Endothelial cell of umbilical vein (primary cell): ENCODE data around the gene CCDC74A. TPM values are rescaled to one million over a fixed set of nuclear protein-coding genes. Genes with fewer than 3 reads are reported as not detected.

Source experiments
- BruUV-seq: library from RNA; stranded (reverse); fragments of 400-500 nt; replicated peaks from 2 replicates; lab custom pipeline; 2021; lab: Mats Ljungman, UMichigan
- CTCF ChIA-PET: fragments of 300-600, 350-600 bp; sonication (Branson Sonifier 250); formaldehyde crosslinking; loops from one replicate; lab custom pipeline; 2021; ENCODE audit warnings: antibody characterized with exemption, inconsistent platforms; lab: Charles Lee
- POLR2A ChIA-PET: fragments of 300-600, 350-600 bp; sonication (Branson Sonifier 250); formaldehyde crosslinking; loops from one replicate; lab custom pipeline; 2021; ENCODE audit warnings: antibody characterized with exemption, inconsistent platforms; lab: Charles Lee
- DNase-seq: peaks from one replicate; pipeline ENCODE4 v3.0.0-alpha.2; 2011; ENCODE audit warnings: low read depth, low spot score
- FAIRE-seq: peaks from 2 replicates; lab custom pipeline; 2011; peaks lifted over from hg19 to GRCh38; lab: Jason Lieb, UNC
- H2AFZ ChIP-seq: 2 replicates; pipeline ENCODE4 v1.6.0; 2012; ENCODE audit warnings: low read depth, low read length, control low read depth, inconsistent platforms
- H3K27ac ChIP-seq: 2 replicates; pipeline ENCODE4 v1.5.1; 2011; ENCODE audit warnings: low read depth, mild to moderate bottlenecking, control low read depth, low read length, moderate library complexity; ENCODE audit not compliant: insufficient read depth
- H3K27me3 ChIP-seq, 2 experiments: 2 replicates each; pipeline versions ENCODE4 v1.6.0 to v1.6.1; 2011; ENCODE audit warnings: low read length in 2 of 2, mixed read lengths in 1 of 2; ENCODE audit not compliant: control insufficient read depth in 2 of 2, insufficient read depth in 2 of 2
- H3K36me3 ChIP-seq, 2 experiments: 2 replicates in 1 of 2; 3 replicates in 1 of 2; pipeline ENCODE4 v1.5.1; 2011; ENCODE audit warnings: low read length in 2 of 2, mild to moderate bottlenecking in 1 of 2, moderate library complexity in 1 of 2; ENCODE audit not compliant: control insufficient read depth in 2 of 2, insufficient read depth in 2 of 2; ENCODE audit errors: extremely low read depth in 1 of 2
- H3K4me1 ChIP-seq: 3 replicates; pipeline ENCODE4 v1.5.1; 2011; ENCODE audit warnings: mild to moderate bottlenecking, low read length; ENCODE audit not compliant: control insufficient read depth, insufficient read depth; ENCODE audit errors: extremely low read depth
- H3K4me2 ChIP-seq: 2 replicates; pipeline ENCODE4 v1.6.1; 2011; ENCODE audit warnings: low read length, control low read depth, mixed read lengths; ENCODE audit not compliant: insufficient read depth
- H3K4me3 ChIP-seq, 3 experiments: fragments of 200-600 bp in 1 of 3; sonication (generic), shearing (Covaris generic) in 1 of 3; replicated peaks in 1 of 3; 2 replicates each; pipeline ENCODE4 v1.5.1; 2011 to 2016; ENCODE audit warnings: control low read depth in 3 of 3, low read length in 3 of 3, mild to moderate bottlenecking in 2 of 3, inconsistent platforms in 1 of 3, low read depth in 1 of 3, moderate library complexity in 1 of 3; ENCODE audit not compliant: insufficient read depth in 1 of 3
- H3K79me2 ChIP-seq: 2 replicates; pipeline ENCODE4 v1.6.0; 2012; ENCODE audit warnings: low read length, inconsistent platforms; ENCODE audit not compliant: control insufficient read depth, insufficient read depth
- H3K9ac ChIP-seq: replicated peaks from 2 replicates; pipeline ENCODE3; 2011; ENCODE audit warnings: low read length, control low read depth; ENCODE audit not compliant: insufficient read depth; ENCODE audit errors: extremely low read depth
- H3K9me1 ChIP-seq: replicated peaks from 3 replicates; pipeline ENCODE4 v1.6.0; 2011; ENCODE audit warnings: mild to moderate bottlenecking, low read length; ENCODE audit not compliant: control insufficient read depth, insufficient read depth; ENCODE audit errors: extremely low read depth
- H3K9me3 ChIP-seq: replicated peaks from 2 replicates; pipeline ENCODE4 v1.5.1; 2012; ENCODE audit warnings: low read length, inconsistent platforms; ENCODE audit not compliant: control insufficient read depth, insufficient read depth
- H4K20me1 ChIP-seq: replicated peaks from 2 replicates; pipeline ENCODE3; 2011; ENCODE audit warnings: mild to moderate bottlenecking, low read length; ENCODE audit not compliant: control insufficient read depth, insufficient read depth; ENCODE audit errors: extremely low read depth
- CTCF ChIP-seq, 2 donors: IDR thresholded peaks; 1 replicate in 1 of 2; 2 replicates in 1 of 2; pipeline ENCODE4 v1.5.1; 2011; ENCODE audit warnings: low read length in 2 of 2, mild to moderate bottlenecking in 2 of 2, moderate library complexity in 2 of 2, control low read depth in 1 of 2, inconsistent platforms in 1 of 2, low read depth in 1 of 2; ENCODE audit not compliant: insufficient read depth in 1 of 2; ENCODE audit errors: extremely low read depth in 1 of 2
- EZH2 ChIP-seq: IDR thresholded peaks from 2 replicates; pipeline ENCODE4 v1.6.1; 2012; ENCODE audit warnings: borderline replicate concordance, low read depth, mild to moderate bottlenecking, moderate library complexity, low read length, inconsistent platforms; ENCODE audit not compliant: severe bottlenecking
- FOS ChIP-seq: IDR thresholded peaks from 2 replicates; pipeline ENCODE4 v1.6.1; 2011; ENCODE audit warnings: mild to moderate bottlenecking, low read length, moderate library complexity, borderline replicate concordance; ENCODE audit not compliant: insufficient read depth
- GATA2 ChIP-seq: IDR thresholded peaks from 2 replicates; pipeline ENCODE4 v1.7.0; 2011; ENCODE audit warnings: low read depth, mild to moderate bottlenecking, moderate library complexity, mixed read lengths, low read length; ENCODE audit not compliant: insufficient read length, insufficient read depth
- JUN ChIP-seq: IDR thresholded peaks from 2 replicates; pipeline ENCODE4 v1.6.1; 2011; ENCODE audit warnings: borderline replicate concordance, low read depth; ENCODE audit not compliant: insufficient read length, insufficient read depth
- MAX ChIP-seq: IDR thresholded peaks from 2 replicates; pipeline ENCODE4 v1.6.1; 2011; ENCODE audit not compliant: insufficient read depth, insufficient read length
- MYC ChIP-seq: IDR thresholded peaks from one replicate; pipeline ENCODE4 v1.6.1; 2011; ENCODE audit warnings: mild to moderate bottlenecking, low read depth, low read length
- POLR2A ChIP-seq: IDR thresholded peaks from 2 replicates; pipeline ENCODE4 v1.6.1; 2012; ENCODE audit warnings: low read depth, mild to moderate bottlenecking, control low read depth, low read length
- POLR2AphosphoS5 ChIP-seq: IDR thresholded peaks from 2 replicates; pipeline ENCODE4 v1.6.1; 2012; ENCODE audit warnings: low read depth, mild to moderate bottlenecking, control low read depth, low read length, moderate library complexity; ENCODE audit not compliant: insufficient read depth
- dilution Hi-C: fragments of 300-500 bp; cut with MboI; formaldehyde crosslinking; loops from one replicate; pipeline ENCODE4 v1.15.0; 2019; ENCODE audit warnings: low sequenced_read_pairs; ENCODE audit not compliant: extremely low pct_ligation_motif_present
- intact Hi-C: fragments of 100-400 bp; cut with micrococcal nuclease; formaldehyde crosslinking; loops from one replicate; pipeline ENCODE4 v1.10.0; 2022
- polyA plus RNA-seq, 4 experiments: library from polyadenylated mRNA; depleted of rRNA in 3 of 4; stranded (reverse) in 3 of 4; unstranded in 1 of 4; fragments of >200 nt; gene quantifications; 2 replicates each; pipeline versions ENCODE4 v1.2.1 to v1.2.3, GENCODE V29; 2011 to 2012; ENCODE audit warnings: missing spikeins in 1 of 4
- total RNA-seq: library from RNA; stranded (reverse); gene quantifications from 2 replicates; pipeline ENCODE4 v1.2.3, GENCODE V29; 2021

The CCDC74A gene
- total and polyA plus RNA-seq, 2 donors (not counting 3 experiments of a cell fraction or from before 2014, with no cell fraction given) = 7.0 to 11.7 TPM

GRCh38 chr2:131566371-131566770, 38.7 kb downstream of the CCDC74A start:
- Histone ChIP-seq H3K9me1 (no peaks in the 10 kb centered on the region), H3K4me1 (no peaks in the 10 kb centered on the region), H3K79me2 (no peaks in the 10 kb centered on the region), H3K27me3 (peaks cover 0 to 10% of the 10 kb centered on the region in 2 experiments), H2AFZ (no peak overlapping the region), H4K20me1 (no peaks in the 10 kb centered on the region), H3K9ac (no peak overlapping the region), H3K9me3 (no peaks in the 10 kb centered on the region), H3K27ac (no peak overlapping the region), H3K4me3 (no peak overlapping the region), H3K4me2 (no peak overlapping the region), H3K36me3 (no peaks in the 10 kb centered on the region)
- dilution Hi-C loops = no loop called here
- FAIRE-seq = no peak
- no TSS peak for BruUV-seq
- TF ChIP-seq MAX (no peak), CTCF (IDR thresholded peaks at IDR 0.05; ENCODE audit: extremely low read depth in 1 of 2, insufficient read depth in 1 of 2, low read depth in 1 of 2, low read length in 2 of 2) (no peak), GATA2 (no peak), JUN (no peak), POLR2A (no peak), FOS (no peak), EZH2 (no peak), POLR2AphosphoS5 (no peak), MYC (no peak)
- POLR2A ChIA-PET = no interaction called here
- no peak for DNase-seq
- intact Hi-C loops = no loop called here
- CTCF ChIA-PET = no interaction called here
